Ishikawa (cell line): ENCODE results near the gene BBS2.
A peak's percentile ranks its signal among the peaks of the same experiment; 100 is the strongest.

Experiments
- CEBPB ChIP-seq: IDR thresholded peaks from 2 replicates; pipeline ENCODE4 v1.6.1; 2012
- EGR1 ChIP-seq: IDR thresholded peaks from 2 replicates; pipeline ENCODE4 v1.6.1; 2012
- EP300 ChIP-seq: IDR thresholded peaks from 2 replicates; pipeline ENCODE4 v1.6.1; 2012; ENCODE audit warnings: borderline replicate concordance
- FOXM1 ChIP-seq: IDR thresholded peaks from 2 replicates; pipeline ENCODE4 v1.6.1; 2012; ENCODE audit warnings: low read depth, borderline replicate concordance
- MAX ChIP-seq: IDR thresholded peaks from 2 replicates; pipeline ENCODE4 v1.6.1; 2012
- NFIC ChIP-seq: IDR thresholded peaks from 2 replicates; pipeline ENCODE4 v1.6.1; 2012
- RAD21 ChIP-seq: IDR thresholded peaks from 2 replicates; pipeline ENCODE4 v1.6.1; 2012; ENCODE audit warnings: low read depth
- REST ChIP-seq: IDR thresholded peaks from 2 replicates; pipeline ENCODE4 v1.6.1; 2012; ENCODE audit warnings: low read depth, mild to moderate bottlenecking
- TCF12 ChIP-seq: IDR thresholded peaks from 2 replicates; pipeline ENCODE4 v1.6.1; 2012; ENCODE audit warnings: low read depth
- TEAD4 ChIP-seq: IDR thresholded peaks from 2 replicates; pipeline ENCODE4 v1.6.1; 2012
- USF1 ChIP-seq: IDR thresholded peaks from 2 replicates; pipeline ENCODE4 v1.6.1; 2012
- YY1 ChIP-seq: IDR thresholded peaks from 2 replicates; pipeline ENCODE4 v1.6.1; 2012; ENCODE audit warnings: low read depth
- ZBTB7A ChIP-seq: IDR thresholded peaks from 2 replicates; pipeline ENCODE4 v1.6.1; 2012; ENCODE audit warnings: low read depth

GRCh38 chr16:56493126-56493525 lies 26.7 kb downstream of the BBS2 start:
- no peak for TF ChIP-seq MAX
- TF ChIP-seq ZBTB7A = no peak
- no peak for TF ChIP-seq FOXM1
- no peak for TF ChIP-seq USF1
- TF ChIP-seq CEBPB = peak; percentile 66
- no peak for TF ChIP-seq NFIC
- no peak for TF ChIP-seq YY1
- TF ChIP-seq TCF12 = no peak
- TF ChIP-seq EP300 = no peak
- no peak for TF ChIP-seq RAD21
- no peak for TF ChIP-seq REST
- TF ChIP-seq TEAD4 = no peak
- no peak for TF ChIP-seq EGR1
